OCI-LY1 (cell line): Measurements from ENCODE around the gene ELOVL2.
"Not testable (repeated sequence)": the region's sequence is repeated elsewhere in the genome, so short reads cannot be mapped to it uniquely, and the experiment has no call there.

Source experiments
- H2AFZ ChIP-seq: fragments of 200-600 bp; sonication (generic), shearing (Covaris generic); 2 replicates; pipeline ENCODE4 v1.6.0; 2014; ENCODE audit warnings: antibody characterized with exemption, mild to moderate bottlenecking, low read length
- H3F3A ChIP-seq: fragments of 200-600 bp; sonication (generic), shearing (Covaris generic); 2 replicates; pipeline ENCODE4 v1.6.0; 2014; ENCODE audit warnings: mild to moderate bottlenecking, antibody characterized with exemption, low read length, moderate library complexity; ENCODE audit not compliant: insufficient read depth
- H3K27ac ChIP-seq: fragments of 200-600 bp; sonication (generic); 2 replicates; pipeline ENCODE4 v1.5.1; 2014; ENCODE audit warnings: low read length, mixed run types, mild to moderate bottlenecking, low read depth; ENCODE audit not compliant: poor library complexity, severe bottlenecking
- H3K27me3 ChIP-seq: fragments of 200-600 bp; sonication (generic); 2 replicates; pipeline ENCODE4 v1.6.0; 2014; ENCODE audit warnings: antibody characterized with exemption, mild to moderate bottlenecking, low read length, moderate library complexity; ENCODE audit not compliant: insufficient read depth
- H3K36me3 ChIP-seq: fragments of 200-600 bp; sonication (generic); 2 replicates; pipeline ENCODE4 v1.6.1; 2014; ENCODE audit warnings: mild to moderate bottlenecking, antibody characterized with exemption, low read length, moderate library complexity, mixed read lengths; ENCODE audit not compliant: insufficient read depth
- H3K4me1 ChIP-seq: fragments of 200-600 bp; sonication (generic); 2 replicates; pipeline ENCODE4 v1.5.1; 2014; ENCODE audit warnings: mild to moderate bottlenecking, low read length, moderate library complexity; ENCODE audit not compliant: insufficient read depth, severe bottlenecking
- H3K4me2 ChIP-seq: fragments of 200-600 bp; sonication (generic), shearing (Covaris generic); 2 replicates; pipeline ENCODE4 v1.6.1; 2014; ENCODE audit warnings: low read length
- H3K4me3 ChIP-seq: fragments of 200-600 bp; sonication (generic); 2 replicates; pipeline ENCODE4 v1.5.1; 2014; ENCODE audit warnings: low read length, low read depth, mild to moderate bottlenecking, mixed read lengths; ENCODE audit not compliant: poor library complexity, severe bottlenecking
- H3K79me2 ChIP-seq: fragments of 200-600 bp; shearing (Covaris generic); 2 replicates; pipeline ENCODE4 v1.6.1; 2016; ENCODE audit warnings: mixed run types, low read length, mixed read lengths; ENCODE audit not compliant: insufficient read depth
- H3K9ac ChIP-seq: fragments of 200-600 bp; sonication (generic), shearing (Covaris generic); 2 replicates; pipeline ENCODE4 v1.6.1; 2014; ENCODE audit warnings: mild to moderate bottlenecking, low read length, mixed read lengths
- H3K9me2 ChIP-seq: fragments of 200-600 bp; sonication (generic), shearing (Covaris generic); 2 replicates; pipeline ENCODE4 v1.6.1; 2014; ENCODE audit warnings: low read depth, mild to moderate bottlenecking, low read length, mixed read lengths
- H3K9me3 ChIP-seq: fragments of 200-600 bp; shearing (Covaris generic); 2 replicates; pipeline ENCODE4 v1.6.1; 2014; ENCODE audit warnings: low read length, mixed read lengths
- H4K20me1 ChIP-seq: fragments of 200-600 bp; sonication (generic), shearing (Covaris generic); 2 replicates; pipeline ENCODE4 v1.6.0; 2016; ENCODE audit warnings: mild to moderate bottlenecking, low read length; ENCODE audit not compliant: insufficient read depth
- EZH2 ChIP-seq: fragments of 200-600 bp; sonication (generic), shearing (Covaris generic); IDR thresholded peaks from 2 replicates; pipeline ENCODE4 v1.8.0; 2017; ENCODE audit warnings: borderline replicate concordance, mixed run types, mild to moderate bottlenecking, antibody characterized with exemption, low read length, moderate library complexity, mixed read lengths
- TF ChIP-seq, protein P1 (sequence below): fragments of 200-600 bp; sonication (generic), shearing (Covaris generic); IDR thresholded peaks from 2 replicates; pipeline ENCODE4 v1.5.1; 2017; ENCODE audit warnings: mild to moderate bottlenecking, antibody characterized with exemption, low read length, moderate library complexity, mixed read lengths

Gene ELOVL2

DNA sequence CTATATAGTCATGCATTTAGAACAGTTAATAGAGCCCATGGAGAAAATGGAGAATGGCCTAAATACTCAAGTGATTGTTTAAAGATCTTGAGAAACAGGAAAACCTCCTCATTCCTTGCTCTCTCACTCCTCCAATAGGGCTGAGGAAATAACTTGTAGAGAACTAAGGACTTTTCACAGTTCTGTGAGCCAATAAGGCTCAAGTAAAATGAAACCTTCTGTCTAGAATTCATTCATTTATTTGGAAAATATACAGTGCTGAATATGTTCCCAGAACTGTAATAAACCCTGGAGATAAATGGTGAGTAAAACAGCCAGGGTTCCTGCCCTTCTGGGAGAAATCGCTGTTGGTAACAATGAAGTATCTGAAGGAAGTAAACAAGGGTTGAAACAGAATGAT is 35.3 kb downstream of the ELOVL2 start:
- Histone ChIP-seq H3K9ac (no peak overlapping the region), H3K27me3 (no peaks in the 10 kb centered on the region), H3K4me2 (no peak overlapping the region), H3K36me3 (no peaks in the 10 kb centered on the region), H4K20me1 (no peaks in the 10 kb centered on the region), H3K79me2 (no peaks in the 10 kb centered on the region), H3K9me3 (no peaks in the 10 kb centered on the region), H3K9me2 (no peaks in the 10 kb centered on the region), H3F3A (no peaks in the 10 kb centered on the region), H3K4me1 (no peaks in the 10 kb centered on the region), H3K27ac (no peak overlapping the region), H2AFZ (no peak overlapping the region), H3K4me3 (no peak overlapping the region)
- TF ChIP-seq, protein P1, sequence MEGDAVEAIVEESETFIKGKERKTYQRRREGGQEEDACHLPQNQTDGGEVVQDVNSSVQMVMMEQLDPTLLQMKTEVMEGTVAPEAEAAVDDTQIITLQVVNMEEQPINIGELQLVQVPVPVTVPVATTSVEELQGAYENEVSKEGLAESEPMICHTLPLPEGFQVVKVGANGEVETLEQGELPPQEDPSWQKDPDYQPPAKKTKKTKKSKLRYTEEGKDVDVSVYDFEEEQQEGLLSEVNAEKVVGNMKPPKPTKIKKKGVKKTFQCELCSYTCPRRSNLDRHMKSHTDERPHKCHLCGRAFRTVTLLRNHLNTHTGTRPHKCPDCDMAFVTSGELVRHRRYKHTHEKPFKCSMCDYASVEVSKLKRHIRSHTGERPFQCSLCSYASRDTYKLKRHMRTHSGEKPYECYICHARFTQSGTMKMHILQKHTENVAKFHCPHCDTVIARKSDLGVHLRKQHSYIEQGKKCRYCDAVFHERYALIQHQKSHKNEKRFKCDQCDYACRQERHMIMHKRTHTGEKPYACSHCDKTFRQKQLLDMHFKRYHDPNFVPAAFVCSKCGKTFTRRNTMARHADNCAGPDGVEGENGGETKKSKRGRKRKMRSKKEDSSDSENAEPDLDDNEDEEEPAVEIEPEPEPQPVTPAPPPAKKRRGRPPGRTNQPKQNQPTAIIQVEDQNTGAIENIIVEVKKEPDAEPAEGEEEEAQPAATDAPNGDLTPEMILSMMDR, result no peak
- TF ChIP-seq EZH2, result no peak

DNA sequence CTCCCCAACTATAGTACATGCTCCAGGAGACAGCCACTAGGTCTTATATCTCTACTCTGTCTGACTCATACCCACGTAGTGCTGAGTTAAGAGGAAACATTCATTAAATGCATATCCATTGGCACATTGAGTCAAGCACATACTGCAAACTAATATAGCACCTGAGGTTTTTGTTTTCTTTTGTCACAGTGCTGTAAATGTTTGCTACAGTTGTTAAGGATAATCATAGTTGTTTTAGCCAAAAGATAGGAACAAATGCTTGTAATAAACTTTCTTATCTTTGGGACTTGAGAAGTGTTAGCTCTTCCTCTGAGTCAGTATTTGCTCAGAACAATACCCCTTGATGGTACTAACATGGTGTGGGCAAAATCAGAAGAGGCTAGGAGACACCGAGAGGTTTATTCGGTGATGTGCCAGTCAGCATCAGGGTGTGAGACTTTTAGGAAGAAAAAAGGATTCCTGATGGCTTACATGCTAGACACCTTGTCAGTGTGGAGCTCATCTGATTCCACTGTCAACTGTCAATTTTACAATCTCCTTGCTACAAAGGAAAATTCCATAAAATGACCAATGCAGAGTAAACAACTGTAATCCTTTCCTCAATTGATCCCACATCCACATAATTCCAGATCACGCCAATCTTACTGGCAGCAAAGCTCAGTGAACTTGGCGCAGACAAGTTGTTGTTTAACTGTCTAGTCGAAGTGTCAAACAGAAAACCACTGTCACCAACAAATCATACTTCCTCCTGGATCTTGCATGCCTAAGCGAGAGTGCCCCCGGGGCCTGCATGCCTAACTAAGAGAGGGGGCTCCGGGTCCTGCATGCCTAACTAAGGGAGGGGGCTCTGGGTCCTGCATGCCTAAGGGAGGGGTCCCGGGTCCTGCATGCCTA is 36.1 kb downstream of the ELOVL2 start:
- H3K4me3 ChIP-seq, result no peak overlapping the region
- H3K79me2 ChIP-seq, result no peaks in the 10 kb centered on the region

GRCh38 chr6:11006061-11006460 is 38.0 kb downstream of the ELOVL2 start:
- Histone ChIP-seq H3K9me3 (no peaks in the 10 kb centered on the region), H3K9ac (no peak overlapping the region), H3K27me3 (no peaks in the 10 kb centered on the region), H3K9me2 (no peaks in the 10 kb centered on the region), H3K4me3 (no peak overlapping the region), H2AFZ (no peak overlapping the region), H3K4me2 (no peak overlapping the region), H4K20me1 (no peaks in the 10 kb centered on the region), H3F3A (no peaks in the 10 kb centered on the region), H3K36me3 (no peaks in the 10 kb centered on the region), H3K79me2 (no peaks in the 10 kb centered on the region), H3K27ac (no peak overlapping the region), H3K4me1 (no peaks in the 10 kb centered on the region)
- TF ChIP-seq, protein P1, result no peak

More for the DNA sequence above, 36.1 kb downstream of the ELOVL2 start:
- Histone ChIP-seq H4K20me1 (no peaks in the 10 kb centered on the region), H3K9me3 (no peaks in the 10 kb centered on the region), H3K4me2 (no peak overlapping the region), H3K4me1 (no peaks in the 10 kb centered on the region), H3F3A (no peaks in the 10 kb centered on the region), H3K27ac (no peak overlapping the region), H3K27me3 (no peaks in the 10 kb centered on the region), H3K9ac (no peak overlapping the region), H3K9me2 (no peaks in the 10 kb centered on the region), H3K36me3 (no peaks in the 10 kb centered on the region), H2AFZ (no peak overlapping the region)
- TF ChIP-seq EZH2, result no peak
- TF ChIP-seq, protein P1, result no peak

GRCh38 chr6:11003297-11003696 is 40.8 kb downstream of the ELOVL2 start:
- H3K79me2 ChIP-seq, H4K20me1 ChIP-seq, H3F3A ChIP-seq: not testable (repeated sequence)

More at GRCh38 chr6:11003297-11003696, 40.8 kb downstream of the ELOVL2 start:
- H3K9me3 ChIP-seq, H3K27ac ChIP-seq, H2AFZ ChIP-seq, H3K4me3 ChIP-seq, H3K27me3 ChIP-seq, H3K9me2 ChIP-seq, H3K9ac ChIP-seq, H3K4me2 ChIP-seq, H3K4me1 ChIP-seq, H3K36me3 ChIP-seq: not testable (repeated sequence)
